HG03432 (cell line): ENCODE data around the gene CDC16.
A peak's percentile ranks its signal among the peaks of the same experiment; 100 is the strongest.
"Not testable (repeated sequence)": the region's sequence is repeated elsewhere in the genome, so short reads cannot be mapped to it uniquely, and the experiment has no call there.

ENCODE experiments used
- ATAC-seq: cut with Tn5 transposase; IDR thresholded peaks from one replicate; pipeline ENCODE4 v1.9.1; 2021; ENCODE audit warnings: mild to moderate bottlenecking, moderate library complexity; ENCODE audit not compliant: unreplicated experiment

Gene CDC16, protein sequence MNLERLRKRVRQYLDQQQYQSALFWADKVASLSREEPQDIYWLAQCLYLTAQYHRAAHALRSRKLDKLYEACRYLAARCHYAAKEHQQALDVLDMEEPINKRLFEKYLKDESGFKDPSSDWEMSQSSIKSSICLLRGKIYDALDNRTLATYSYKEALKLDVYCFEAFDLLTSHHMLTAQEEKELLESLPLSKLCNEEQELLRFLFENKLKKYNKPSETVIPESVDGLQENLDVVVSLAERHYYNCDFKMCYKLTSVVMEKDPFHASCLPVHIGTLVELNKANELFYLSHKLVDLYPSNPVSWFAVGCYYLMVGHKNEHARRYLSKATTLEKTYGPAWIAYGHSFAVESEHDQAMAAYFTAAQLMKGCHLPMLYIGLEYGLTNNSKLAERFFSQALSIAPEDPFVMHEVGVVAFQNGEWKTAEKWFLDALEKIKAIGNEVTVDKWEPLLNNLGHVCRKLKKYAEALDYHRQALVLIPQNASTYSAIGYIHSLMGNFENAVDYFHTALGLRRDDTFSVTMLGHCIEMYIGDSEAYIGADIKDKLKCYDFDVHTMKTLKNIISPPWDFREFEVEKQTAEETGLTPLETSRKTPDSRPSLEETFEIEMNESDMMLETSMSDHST

DNA sequence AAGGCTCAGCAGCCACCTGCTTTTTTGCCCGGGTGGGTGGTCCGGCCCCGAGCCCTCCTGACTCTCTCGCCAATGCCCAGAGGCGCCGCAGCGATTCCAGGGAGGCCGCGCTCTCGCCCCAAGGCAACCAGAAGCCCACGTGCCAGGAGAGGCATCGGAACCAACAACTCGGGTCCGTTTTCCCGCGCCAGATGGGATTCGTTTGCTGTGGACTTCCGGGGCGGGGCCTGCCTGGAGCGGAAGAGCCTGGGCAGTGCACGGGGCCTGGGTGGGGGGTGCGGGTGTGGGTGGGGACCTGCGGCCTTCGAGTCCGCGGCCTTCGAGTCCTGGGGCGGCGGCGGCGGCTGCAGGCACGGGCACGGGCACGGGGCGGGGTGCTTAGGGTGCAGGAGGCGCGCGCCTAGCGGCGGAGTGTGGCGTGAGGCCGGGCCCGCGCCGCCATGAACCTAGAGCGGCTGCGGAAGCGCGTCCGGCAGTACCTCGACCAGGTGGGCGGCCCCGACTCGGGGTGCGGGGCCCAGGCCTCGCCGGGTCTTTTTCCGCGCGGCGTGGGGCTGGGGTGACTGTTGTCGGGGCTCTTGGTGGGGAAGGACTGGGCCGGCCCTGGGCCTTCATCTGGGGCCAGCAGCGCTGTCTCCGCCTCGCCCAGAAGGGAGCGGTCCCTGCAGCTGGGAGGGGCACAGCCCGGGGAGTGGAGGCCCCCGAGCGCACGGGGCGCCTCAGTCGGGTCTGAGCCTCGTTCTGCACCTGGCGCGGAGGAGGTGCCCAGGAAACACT is at the start of gene CDC16:
Gene CDC16, plus strand, starts transcription at position 253 of the 777 bp plus-strand sequence. Its CDS starts 188 bp downstream, at position 441.
- peak; percentile 92 for ATAC-seq

DNA sequence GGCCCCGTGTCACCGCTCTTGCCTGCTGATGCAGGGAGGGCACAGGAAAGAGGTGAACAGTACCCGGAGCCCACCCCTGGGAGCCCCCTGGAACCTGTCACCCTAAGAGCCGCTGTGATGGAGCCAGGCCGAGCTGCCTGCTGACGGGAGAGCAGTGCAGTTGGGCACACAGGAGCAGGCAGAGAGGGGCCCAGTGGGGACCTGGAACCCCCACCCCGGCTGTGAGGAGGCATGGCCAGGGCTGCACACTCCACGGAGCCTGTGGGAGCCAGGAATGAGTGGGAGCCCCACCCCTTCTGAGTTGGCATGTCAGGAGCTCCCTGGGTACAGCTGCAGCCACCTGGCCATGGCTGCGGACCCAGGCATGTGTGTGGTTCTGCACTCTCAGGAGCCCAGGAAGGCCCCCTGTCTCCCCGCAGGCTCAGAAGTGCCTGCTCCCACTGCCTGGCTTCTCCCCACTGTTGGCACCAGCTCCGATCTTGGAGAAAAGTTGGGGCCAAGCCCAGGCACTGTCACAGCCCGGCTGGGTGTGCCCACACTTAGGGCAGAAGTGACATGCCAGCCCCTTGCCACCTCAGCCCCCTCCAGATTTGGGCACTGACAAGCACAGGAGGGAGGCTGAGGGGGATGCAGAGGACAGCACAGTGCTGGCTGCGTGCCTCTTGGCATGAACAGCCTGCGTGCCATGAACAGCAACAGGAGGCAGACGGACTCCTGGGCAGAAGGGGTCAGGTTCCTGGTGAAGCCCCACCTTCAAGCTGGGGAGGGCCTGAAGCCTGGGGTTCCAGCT is 49.3 kb upstream of the CDC16 start:
- no peak for ATAC-seq

- ATAC-seq, result no peak
Measured at GRCh38 chr13:114194853-114195252, 39.8 kb upstream of the CDC16 start.

DNA sequence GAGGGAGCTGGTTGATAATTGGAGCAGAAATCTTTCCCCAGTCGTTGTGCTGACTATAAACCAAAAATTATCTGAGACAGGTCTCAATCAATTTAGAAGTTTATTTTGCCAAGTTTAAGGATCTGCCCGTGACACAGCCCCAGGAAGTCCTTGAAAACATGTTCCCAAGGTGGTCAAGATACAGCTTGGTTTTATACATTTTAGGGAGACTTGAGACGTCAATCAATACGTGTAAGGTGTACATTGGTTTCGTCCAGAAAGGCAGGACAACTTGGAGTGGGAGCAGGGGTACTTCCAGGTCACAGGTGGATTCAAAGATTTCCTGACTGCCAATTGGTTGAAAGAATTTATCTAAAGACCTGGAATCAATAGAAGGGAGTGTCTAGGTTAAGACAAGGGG is 38.1 kb upstream of the CDC16 start:
- ATAC-seq, result no peak

DNA sequence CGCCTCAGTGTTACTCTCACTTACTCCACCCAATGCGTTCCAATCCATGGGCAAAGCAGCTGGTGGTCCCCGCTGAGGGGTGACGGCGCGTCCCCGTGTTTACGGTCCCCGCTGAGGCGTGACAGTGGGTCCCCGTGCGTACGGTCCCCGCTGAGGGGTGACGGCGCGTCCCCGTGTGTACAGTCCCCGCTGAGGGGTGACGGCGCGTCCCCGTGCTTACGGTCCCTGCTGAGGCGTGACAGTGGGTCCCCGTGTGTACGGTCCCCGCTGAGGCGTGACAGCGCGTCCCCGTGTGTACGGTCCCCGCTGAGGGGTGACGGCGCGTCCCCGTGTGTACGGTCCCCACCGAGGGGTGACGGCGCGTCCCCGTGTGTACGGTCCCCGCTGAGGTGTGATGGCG is 36.1 kb upstream of the CDC16 start:
- no peak for ATAC-seq

DNA sequence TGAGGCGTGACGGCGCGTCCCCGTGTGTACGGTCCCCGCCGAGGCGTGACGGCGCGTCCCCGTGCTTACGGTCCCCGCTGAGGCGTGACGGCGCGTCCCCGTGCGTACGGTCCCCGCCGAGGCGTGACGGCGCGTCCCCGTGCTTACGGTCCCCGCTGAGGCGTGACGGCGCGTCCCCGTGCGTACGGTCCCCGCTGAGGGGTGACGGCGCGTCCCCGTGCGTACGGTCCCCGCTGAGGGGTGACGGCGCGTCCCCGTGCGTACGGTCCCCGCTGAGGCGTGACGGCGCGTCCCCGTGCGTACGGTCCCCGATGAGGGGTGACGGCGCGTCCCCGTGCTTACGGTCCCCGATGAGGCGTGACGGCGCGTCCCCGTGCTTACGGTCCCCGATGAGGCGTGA is 35.2 kb upstream of the CDC16 start:
- not testable (repeated sequence) for ATAC-seq

GRCh38 chr13:114199954-114200353 is 34.7 kb upstream of the CDC16 start:
- ATAC-seq, result no peak

- no peak for ATAC-seq
Measured at GRCh38 chr13:114200399-114200911, 34.2 kb upstream of the CDC16 start.

DNA sequence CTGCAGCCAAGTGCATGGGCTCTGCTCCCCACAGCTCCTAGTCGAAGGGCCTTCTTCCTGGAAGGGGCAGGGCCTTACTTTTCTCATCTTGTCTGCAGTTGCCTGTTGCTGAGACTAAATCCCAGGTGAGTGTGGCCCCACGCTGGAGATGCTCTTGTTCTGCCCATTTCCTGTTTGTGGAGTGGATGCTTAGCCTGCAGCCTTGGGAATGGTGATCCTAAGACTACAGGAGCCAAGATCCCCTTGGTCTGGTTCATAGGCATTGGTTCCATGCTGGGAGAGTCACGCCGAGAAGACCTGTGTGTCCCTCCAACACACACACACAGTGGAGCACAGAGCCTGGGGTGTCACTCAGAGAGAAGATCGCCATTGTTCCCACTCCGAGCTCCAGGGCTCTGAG is 32.1 kb upstream of the CDC16 start:
- ATAC-seq, result no peak

DNA sequence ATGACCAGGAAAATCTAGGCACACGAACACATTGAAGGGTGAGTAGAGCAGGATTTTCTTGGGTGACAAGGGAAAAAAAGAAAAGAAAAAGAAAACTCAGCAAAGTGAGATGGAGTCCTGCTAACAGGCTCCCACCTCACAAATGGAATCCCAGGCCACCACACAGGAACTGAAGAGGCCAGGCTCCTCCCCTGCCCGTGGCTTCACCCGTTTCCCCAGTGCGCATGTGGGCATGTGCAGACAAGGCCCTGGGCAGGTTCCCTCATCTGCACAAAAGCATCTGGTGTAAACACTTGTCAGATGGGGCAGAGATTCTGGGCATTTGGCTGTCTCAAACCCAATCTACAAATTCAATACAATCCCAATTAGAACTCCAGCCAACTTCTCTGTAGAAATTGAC is 31.2 kb upstream of the CDC16 start:
- ATAC-seq, result no peak

GRCh38 chr13:114204894-114205293 is 29.8 kb upstream of the CDC16 start:
- no peak for ATAC-seq

- ATAC-seq, result no peak
Measured at GRCh38 chr13:114208134-114208533, 26.6 kb upstream of the CDC16 start.

GRCh38 chr13:114211446-114212157 is 23.1 kb upstream of the CDC16 start:
- no peak for ATAC-seq

DNA sequence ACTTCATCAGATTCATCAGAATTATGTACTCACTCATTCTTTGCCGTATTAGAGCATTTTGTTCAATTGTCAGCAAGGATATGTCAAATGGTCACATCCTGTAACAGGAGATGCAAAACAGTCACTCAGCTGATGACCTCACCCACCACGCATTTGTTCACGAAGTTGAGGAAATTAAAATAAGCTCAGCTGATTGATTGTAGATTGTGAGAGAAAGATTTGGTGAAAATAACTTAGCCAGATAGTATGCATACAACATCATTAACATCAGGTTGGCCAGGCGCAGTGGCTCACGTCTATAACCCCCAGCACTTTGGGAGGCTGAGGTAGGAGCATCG is 22.6 kb upstream of the CDC16 start:
- no peak for ATAC-seq

- no peak for ATAC-seq
Measured at GRCh38 chr13:114213980-114214379, 20.7 kb upstream of the CDC16 start.

DNA sequence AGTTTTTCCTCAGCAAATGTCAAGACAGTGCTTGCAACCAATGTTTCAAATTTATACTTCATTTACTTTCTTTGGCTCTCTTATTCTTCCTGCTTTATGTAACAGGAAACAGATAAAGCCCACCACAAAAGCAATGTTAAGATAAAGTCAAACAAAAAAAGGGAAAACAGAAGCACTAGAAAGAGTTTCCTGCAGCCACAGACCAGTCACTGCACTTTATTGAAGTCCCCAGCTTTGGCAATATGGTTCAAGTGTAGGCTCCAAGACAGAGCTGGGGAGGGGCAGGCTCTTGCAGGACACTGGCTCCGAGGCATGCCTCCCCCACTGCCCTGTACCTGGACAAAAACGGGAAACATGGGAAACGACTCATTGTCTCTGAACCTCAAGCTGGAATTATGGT is 15.3 kb upstream of the CDC16 start:
- no peak for ATAC-seq

- no peak for ATAC-seq
Measured at GRCh38 chr13:114222461-114222968, 12.2 kb upstream of the CDC16 start.

GRCh38 chr13:114224201-114224600 is 10.5 kb upstream of the CDC16 start:
- ATAC-seq, result no peak

- no peak for ATAC-seq
Measured at GRCh38 chr13:114225610-114226009, 9.1 kb upstream of the CDC16 start.

DNA sequence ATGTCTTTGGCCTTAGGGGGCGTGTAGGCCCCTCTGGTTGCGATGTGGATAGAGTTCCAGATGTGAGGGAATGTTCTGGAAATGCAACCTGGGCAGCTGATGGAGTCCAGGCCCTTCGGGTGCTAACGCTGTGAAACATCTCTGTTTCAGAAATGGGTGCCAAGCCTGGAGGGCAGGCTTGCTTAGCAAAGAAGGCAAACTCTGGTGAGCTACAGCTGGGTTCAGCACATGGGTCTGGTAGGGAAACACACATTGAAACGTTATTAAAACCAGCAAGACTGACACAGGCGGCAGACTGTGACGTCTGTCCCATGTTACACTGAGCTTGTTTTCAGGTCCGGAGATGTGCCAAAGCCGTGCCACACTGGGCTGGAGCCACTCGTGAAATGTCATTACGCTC is 8.6 kb upstream of the CDC16 start:
- no peak for ATAC-seq
